Hepatocyte (in vitro differentiated cells): Measurements from ENCODE around the gene PSEN1. TPM values are rescaled to one million over a fixed set of nuclear protein-coding genes. Genes with fewer than 3 reads are reported as not detected.

Source experiments
- DNase-seq: peaks from one replicate; pipeline ENCODE4 v3.0.0-alpha.2; 2016; ENCODE audit warnings: low spot score
- H2AFZ ChIP-seq: fragments of 200-600 bp; sonication (generic); 2 replicates; pipeline ENCODE4 v1.6.0; 2016; ENCODE audit warnings: antibody characterized with exemption, mild to moderate bottlenecking
- H3K27ac ChIP-seq: fragments of 200-600 bp; sonication (generic); 2 replicates; pipeline ENCODE4 v1.5.1; 2016; ENCODE audit warnings: mild to moderate bottlenecking
- H3K27me3 ChIP-seq: fragments of 200-600 bp; sonication (generic); 2 replicates; pipeline ENCODE4 v1.6.1; 2016
- H3K36me3 ChIP-seq: fragments of 200-600 bp; sonication (generic); replicated peaks from 2 replicates; pipeline ENCODE4 v1.5.1; 2016; ENCODE audit warnings: low read depth; ENCODE audit not compliant: insufficient read depth
- H3K4me1 ChIP-seq: fragments of 200-600 bp; sonication (generic); 2 replicates; pipeline ENCODE4 v1.5.1; 2016; ENCODE audit warnings: mild to moderate bottlenecking, moderate library complexity; ENCODE audit not compliant: insufficient read depth
- H3K4me2 ChIP-seq: fragments of 200-600 bp; sonication (generic); 2 replicates; pipeline ENCODE4 v1.6.0; 2016
- H3K4me3 ChIP-seq: fragments of 200-600 bp; sonication (generic); 2 replicates; pipeline ENCODE4 v1.5.1; 2016; ENCODE audit warnings: mild to moderate bottlenecking
- H3K79me2 ChIP-seq: fragments of 200-600 bp; sonication (generic); 2 replicates; pipeline ENCODE4 v1.6.0; 2017; ENCODE audit warnings: mild to moderate bottlenecking
- H3K9me2 ChIP-seq: fragments of 200-600 bp; sonication (generic); replicated peaks from 2 replicates; pipeline ENCODE4 v1.6.0; 2017; ENCODE audit warnings: mild to moderate bottlenecking; ENCODE audit not compliant: insufficient read depth
- H3K9me3 ChIP-seq: fragments of 200-600 bp; sonication (generic); 2 replicates; pipeline ENCODE4 v1.5.1; 2016; ENCODE audit warnings: low read depth, mild to moderate bottlenecking
- H4K20me1 ChIP-seq: fragments of 200-600 bp; sonication (generic); 2 replicates; pipeline ENCODE4 v1.6.0; 2016; ENCODE audit warnings: mild to moderate bottlenecking; ENCODE audit not compliant: insufficient read depth, poor library complexity, severe bottlenecking
- EZH2 ChIP-seq: fragments of 200-600 bp; sonication (generic); IDR thresholded peaks from 2 replicates; pipeline ENCODE4 v1.6.1; 2016; ENCODE audit warnings: antibody characterized with exemption, mild to moderate bottlenecking, borderline replicate concordance
- EZH2phosphoT487 ChIP-seq: fragments of 200-600 bp; sonication (generic); IDR thresholded peaks from one replicate; pipeline ENCODE4 v1.6.1; 2018; ENCODE audit warnings: antibody characterized with exemption, mild to moderate bottlenecking, low read depth, moderate library complexity; ENCODE audit not compliant: unreplicated experiment, severe bottlenecking
- WGBS: methylation state at CpG from one replicate; pipeline ENCODE4 v1.1.6; 2016; ENCODE audit warnings: low lambda C conversion rate; ENCODE audit errors: missing lambda C conversion rate; 5-methylcytosine and 5-hydroxymethylcytosine counted together
- polyA plus RNA-seq: library from polyadenylated mRNA; unstranded; fragments of >200 nt; fragmentation: Nextera tagmentation; extraction: Ambion mirVana; gene quantifications from 2 replicates; pipeline ENCODE4 v1.2.1, GENCODE V29; 2016
- total RNA-seq: library from RNA; depleted of rRNA; stranded (reverse); fragments of >200 nt; gene quantifications from 2 replicates; pipeline ENCODE4 v1.2.3, GENCODE V29; 2014
- TF ChIP-seq, protein P1 (sequence below): fragments of 200-600 bp; sonication (generic); IDR thresholded peaks from 2 replicates; pipeline ENCODE4 v1.5.1; 2016; ENCODE audit warnings: antibody characterized with exemption, mild to moderate bottlenecking; ENCODE audit not compliant: poor library complexity

The PSEN1 gene
- total and polyA plus RNA-seq, 2 experiments from 2014 or later, result 65.6 to 71.6 TPM

GRCh38 chr14:73261075-73261474 lies 124.8 kb downstream of the PSEN1 start:
- no peaks in the 10 kb centered on the region for H3K79me2 ChIP-seq
- no peak overlapping the region for H3K4me3 ChIP-seq
- no peaks in the 10 kb centered on the region for H3K9me3 ChIP-seq
- no peaks in the 10 kb centered on the region for H3K4me1 ChIP-seq
- WGBS, result 83% methylated on average over 6 of the region's 6 CpGs
- no peaks in the 10 kb centered on the region for H3K36me3 ChIP-seq
- no peak overlapping the region for H3K27ac ChIP-seq
- no peaks in the 10 kb centered on the region for H4K20me1 ChIP-seq
- H2AFZ ChIP-seq, result no peak overlapping the region
- TF ChIP-seq, protein P1, sequence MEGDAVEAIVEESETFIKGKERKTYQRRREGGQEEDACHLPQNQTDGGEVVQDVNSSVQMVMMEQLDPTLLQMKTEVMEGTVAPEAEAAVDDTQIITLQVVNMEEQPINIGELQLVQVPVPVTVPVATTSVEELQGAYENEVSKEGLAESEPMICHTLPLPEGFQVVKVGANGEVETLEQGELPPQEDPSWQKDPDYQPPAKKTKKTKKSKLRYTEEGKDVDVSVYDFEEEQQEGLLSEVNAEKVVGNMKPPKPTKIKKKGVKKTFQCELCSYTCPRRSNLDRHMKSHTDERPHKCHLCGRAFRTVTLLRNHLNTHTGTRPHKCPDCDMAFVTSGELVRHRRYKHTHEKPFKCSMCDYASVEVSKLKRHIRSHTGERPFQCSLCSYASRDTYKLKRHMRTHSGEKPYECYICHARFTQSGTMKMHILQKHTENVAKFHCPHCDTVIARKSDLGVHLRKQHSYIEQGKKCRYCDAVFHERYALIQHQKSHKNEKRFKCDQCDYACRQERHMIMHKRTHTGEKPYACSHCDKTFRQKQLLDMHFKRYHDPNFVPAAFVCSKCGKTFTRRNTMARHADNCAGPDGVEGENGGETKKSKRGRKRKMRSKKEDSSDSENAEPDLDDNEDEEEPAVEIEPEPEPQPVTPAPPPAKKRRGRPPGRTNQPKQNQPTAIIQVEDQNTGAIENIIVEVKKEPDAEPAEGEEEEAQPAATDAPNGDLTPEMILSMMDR, result no peak
- TF ChIP-seq EZH2phosphoT487 (no peak), EZH2 (no peak)
- H3K27me3 ChIP-seq, result no peaks in the 10 kb centered on the region
- H3K9me2 ChIP-seq, result no peaks in the 10 kb centered on the region
- DNase-seq, result no peak
- no peak overlapping the region for H3K4me2 ChIP-seq

GRCh38 chr14:73261520-73262426 lies 125.5 kb downstream of the PSEN1 start:
- Histone ChIP-seq H3K27me3 (no peaks in the 10 kb centered on the region), H3K9me2 (no peaks in the 10 kb centered on the region), H3K36me3 (no peaks in the 10 kb centered on the region), H2AFZ (no peak overlapping the region), H3K4me2 (no peak overlapping the region), H3K9me3 (no peaks in the 10 kb centered on the region), H3K79me2 (no peaks in the 10 kb centered on the region), H3K27ac (no peak overlapping the region), H3K4me3 (no peak overlapping the region), H3K4me1 (no peaks in the 10 kb centered on the region), H4K20me1 (no peaks in the 10 kb centered on the region)
- TF ChIP-seq, protein P1, result no peak
- TF ChIP-seq EZH2, result no peak
- no peak for TF ChIP-seq EZH2phosphoT487
- no peak for DNase-seq
- 96% methylated on average over 15 of the region's 15 CpGs for WGBS

DNA sequence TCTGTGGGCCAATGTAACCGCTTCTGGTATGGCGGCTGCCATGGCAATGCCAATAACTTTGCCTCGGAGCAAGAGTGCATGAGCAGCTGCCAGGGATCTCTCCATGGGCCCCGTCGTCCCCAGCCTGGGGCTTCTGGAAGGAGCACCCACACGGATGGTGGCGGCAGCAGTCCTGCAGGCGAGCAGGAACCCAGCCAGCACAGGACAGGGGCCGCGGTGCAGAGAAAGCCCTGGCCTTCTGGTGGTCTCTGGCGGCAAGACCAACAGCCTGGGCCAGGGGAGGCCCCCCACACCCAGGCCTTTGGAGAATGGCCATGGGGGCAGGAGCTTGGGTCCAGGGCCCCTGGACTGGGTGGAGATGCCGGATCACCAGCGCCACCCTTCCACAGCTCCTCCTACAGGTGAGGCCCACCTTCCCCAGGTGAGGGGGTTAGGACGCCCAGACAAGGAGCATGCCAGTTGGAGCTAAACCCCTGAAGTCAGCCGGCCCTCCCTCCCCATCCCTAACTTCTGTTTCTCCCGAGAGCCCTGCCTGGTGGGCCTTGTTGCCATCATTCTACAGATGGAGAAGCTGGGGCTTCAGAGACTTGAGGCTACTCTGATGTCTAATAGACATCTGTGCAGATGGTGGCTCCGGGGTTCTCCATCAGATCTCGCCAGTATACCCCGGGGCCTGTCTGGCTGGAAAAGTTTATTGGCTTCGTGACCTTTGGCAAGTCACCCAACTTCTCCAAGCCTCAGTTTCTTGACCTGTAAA lies 126.3 kb downstream of the PSEN1 start:
- Histone ChIP-seq H3K9me3 (no peaks in the 10 kb centered on the region), H3K27ac (no peak overlapping the region), H2AFZ (no peak overlapping the region), H3K4me3 (no peak overlapping the region), H3K4me1 (no peaks in the 10 kb centered on the region), H3K27me3 (no peaks in the 10 kb centered on the region), H3K36me3 (no peaks in the 10 kb centered on the region), H3K79me2 (no peaks in the 10 kb centered on the region), H3K4me2 (no peak overlapping the region), H3K9me2 (no peaks in the 10 kb centered on the region), H4K20me1 (no peaks in the 10 kb centered on the region)
- no peak for DNase-seq
- 94% methylated on average over 20 of the region's 20 CpGs for WGBS
- TF ChIP-seq EZH2phosphoT487, result no peak
- no peak for TF ChIP-seq EZH2
- TF ChIP-seq, protein P1, result no peak
